AG09309 (cell line): ENCODE results near the gene CLC.
"Not testable (repeated sequence)": the region's sequence is repeated elsewhere in the genome, so short reads cannot be mapped to it uniquely, and the experiment has no call there.

Source experiments
- DNase-seq: peaks from one replicate; pipeline ENCODE4 v3.0.0-alpha.2; 2010; ENCODE audit warnings: low read depth
- H3K4me3 ChIP-seq: 2 replicates; pipeline ENCODE4 v1.5.1; 2011; ENCODE audit warnings: mild to moderate bottlenecking, low read depth, low read length, moderate library complexity; ENCODE audit not compliant: control insufficient read depth
- TF ChIP-seq, protein P1 (sequence below): IDR thresholded peaks from 2 replicates; pipeline ENCODE4 v1.5.1; 2011; ENCODE audit warnings: mild to moderate bottlenecking, low read depth, low read length, inconsistent platforms; ENCODE audit not compliant: insufficient read depth, control insufficient read depth; ENCODE audit errors: missing control alignments

Gene CLC

DNA sequence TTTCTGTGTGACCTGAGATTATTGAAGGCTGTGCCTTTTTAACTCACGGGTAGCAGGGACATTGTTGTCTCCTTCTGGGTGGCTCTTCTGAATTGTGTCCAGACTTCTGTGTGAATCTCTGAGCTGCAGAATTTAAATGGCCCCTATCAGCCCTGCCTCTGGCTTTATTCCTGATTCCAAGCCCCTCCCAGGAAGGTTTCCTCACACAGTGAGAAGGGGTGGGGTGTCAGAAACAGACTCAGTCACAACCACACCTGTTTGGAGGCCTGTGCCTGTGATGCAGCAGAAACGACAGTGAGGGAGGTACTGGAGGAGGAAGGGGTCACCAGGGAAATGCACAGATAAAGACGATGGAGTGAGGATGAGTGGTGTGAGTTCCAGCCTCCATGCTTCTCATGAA, at the start of gene CLC:
Gene CLC (minus strand): TSS at position 139 of the 400 bp plus-strand sequence. CDS start 77 bp downstream, at position 62.
- TF ChIP-seq, protein P1, sequence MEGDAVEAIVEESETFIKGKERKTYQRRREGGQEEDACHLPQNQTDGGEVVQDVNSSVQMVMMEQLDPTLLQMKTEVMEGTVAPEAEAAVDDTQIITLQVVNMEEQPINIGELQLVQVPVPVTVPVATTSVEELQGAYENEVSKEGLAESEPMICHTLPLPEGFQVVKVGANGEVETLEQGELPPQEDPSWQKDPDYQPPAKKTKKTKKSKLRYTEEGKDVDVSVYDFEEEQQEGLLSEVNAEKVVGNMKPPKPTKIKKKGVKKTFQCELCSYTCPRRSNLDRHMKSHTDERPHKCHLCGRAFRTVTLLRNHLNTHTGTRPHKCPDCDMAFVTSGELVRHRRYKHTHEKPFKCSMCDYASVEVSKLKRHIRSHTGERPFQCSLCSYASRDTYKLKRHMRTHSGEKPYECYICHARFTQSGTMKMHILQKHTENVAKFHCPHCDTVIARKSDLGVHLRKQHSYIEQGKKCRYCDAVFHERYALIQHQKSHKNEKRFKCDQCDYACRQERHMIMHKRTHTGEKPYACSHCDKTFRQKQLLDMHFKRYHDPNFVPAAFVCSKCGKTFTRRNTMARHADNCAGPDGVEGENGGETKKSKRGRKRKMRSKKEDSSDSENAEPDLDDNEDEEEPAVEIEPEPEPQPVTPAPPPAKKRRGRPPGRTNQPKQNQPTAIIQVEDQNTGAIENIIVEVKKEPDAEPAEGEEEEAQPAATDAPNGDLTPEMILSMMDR, result no peak
- H3K4me3 ChIP-seq, result no peak within 1 kb of the TSS
- no peak for DNase-seq

DNA sequence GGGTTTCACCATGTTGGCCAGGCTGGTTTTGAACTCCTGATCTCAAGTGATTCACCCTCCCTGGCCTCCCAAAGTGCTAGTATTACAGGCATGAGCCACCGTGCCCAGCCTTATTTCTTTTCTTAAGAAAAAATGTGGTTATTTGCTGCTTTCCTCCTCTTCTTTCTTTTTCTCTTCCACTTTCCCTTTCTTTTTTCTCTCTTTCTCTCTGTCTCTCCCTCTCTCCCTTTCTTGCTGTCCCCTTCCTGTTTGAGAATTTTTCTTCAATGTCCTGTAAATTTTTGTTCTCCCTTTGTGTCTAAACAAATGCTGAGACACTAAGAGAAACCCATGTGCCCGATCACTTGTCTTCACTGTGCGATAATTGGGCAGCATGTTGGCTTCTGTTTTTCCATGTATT, 43.1 kb upstream of the CLC start:
- no peak overlapping the region for H3K4me3 ChIP-seq
- TF ChIP-seq, protein P1, result no peak
- no peak for DNase-seq

DNA sequence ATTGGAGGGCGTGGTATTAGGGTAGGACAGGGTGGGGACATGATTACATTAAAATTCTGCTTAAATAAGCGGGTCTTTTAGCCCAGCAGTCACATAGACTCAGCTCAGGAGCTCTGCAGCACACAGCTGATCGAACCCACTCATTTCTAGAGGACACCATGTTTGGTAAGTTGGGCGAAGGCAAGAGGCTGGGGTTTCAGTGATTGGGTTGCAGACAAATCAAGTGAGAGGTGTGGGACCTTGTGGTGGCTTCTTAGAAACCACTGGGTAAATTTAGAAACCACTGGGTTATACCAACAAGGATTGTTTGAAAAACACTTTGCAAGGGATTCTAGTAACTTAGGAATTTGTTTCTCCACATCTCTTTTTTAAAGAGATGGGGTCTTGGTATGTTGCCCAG, 40.9 kb upstream of the CLC start, which contains the start of gene LEUTX:
Gene LEUTX (plus strand): TSS at position 92 of the 400 bp plus-strand sequence. CDS start 67 bp downstream, at position 159.
- TF ChIP-seq, protein P1, result no peak
- no peak within 1 kb of the TSS for H3K4me3 ChIP-seq
- DNase-seq, result no peak

DNA sequence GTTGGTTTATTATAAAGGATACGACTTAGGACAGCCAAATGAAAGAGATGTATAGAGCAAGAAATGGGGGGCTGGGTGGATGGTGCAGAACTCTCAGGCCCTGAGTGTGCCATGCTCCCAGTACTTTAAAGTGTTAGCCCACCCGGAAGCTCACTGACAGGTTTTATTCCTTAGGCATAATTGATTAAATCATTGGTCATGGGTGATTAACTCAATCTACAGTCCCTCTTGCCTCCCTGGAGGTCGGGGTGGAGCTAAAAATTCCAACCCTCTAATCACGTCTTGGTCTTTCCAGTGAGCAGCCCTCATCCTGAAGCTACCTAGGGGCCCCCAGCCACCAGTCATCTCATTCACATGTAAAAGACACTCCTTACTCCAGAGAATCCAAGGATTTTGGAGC, 31.0 kb upstream of the CLC start:
- H3K4me3 ChIP-seq, result no peak overlapping the region
- no peak for DNase-seq
- TF ChIP-seq, protein P1, result no peak

DNA sequence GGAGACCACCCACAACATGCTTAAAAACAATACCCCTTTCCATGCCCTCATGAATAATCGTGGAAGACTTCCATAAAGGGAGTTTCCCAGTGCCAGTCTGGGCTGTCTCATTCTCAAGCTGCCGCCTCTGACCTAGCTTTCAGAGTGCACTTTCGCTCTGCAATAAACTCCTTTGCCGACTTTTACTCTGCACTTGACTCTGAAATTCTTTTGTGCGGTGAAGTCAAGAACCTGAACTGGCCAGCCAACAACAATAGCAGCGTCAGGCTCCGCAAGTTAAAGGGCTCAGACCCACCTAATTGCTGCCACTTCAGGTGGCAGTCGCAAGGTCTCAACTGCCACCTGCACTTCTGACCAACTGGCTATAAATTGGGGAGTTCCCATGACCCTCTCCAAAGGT, 30.5 kb upstream of the CLC start:
- TF ChIP-seq, protein P1, result no peak
- DNase-seq, result no peak
- no peak overlapping the region for H3K4me3 ChIP-seq

DNA sequence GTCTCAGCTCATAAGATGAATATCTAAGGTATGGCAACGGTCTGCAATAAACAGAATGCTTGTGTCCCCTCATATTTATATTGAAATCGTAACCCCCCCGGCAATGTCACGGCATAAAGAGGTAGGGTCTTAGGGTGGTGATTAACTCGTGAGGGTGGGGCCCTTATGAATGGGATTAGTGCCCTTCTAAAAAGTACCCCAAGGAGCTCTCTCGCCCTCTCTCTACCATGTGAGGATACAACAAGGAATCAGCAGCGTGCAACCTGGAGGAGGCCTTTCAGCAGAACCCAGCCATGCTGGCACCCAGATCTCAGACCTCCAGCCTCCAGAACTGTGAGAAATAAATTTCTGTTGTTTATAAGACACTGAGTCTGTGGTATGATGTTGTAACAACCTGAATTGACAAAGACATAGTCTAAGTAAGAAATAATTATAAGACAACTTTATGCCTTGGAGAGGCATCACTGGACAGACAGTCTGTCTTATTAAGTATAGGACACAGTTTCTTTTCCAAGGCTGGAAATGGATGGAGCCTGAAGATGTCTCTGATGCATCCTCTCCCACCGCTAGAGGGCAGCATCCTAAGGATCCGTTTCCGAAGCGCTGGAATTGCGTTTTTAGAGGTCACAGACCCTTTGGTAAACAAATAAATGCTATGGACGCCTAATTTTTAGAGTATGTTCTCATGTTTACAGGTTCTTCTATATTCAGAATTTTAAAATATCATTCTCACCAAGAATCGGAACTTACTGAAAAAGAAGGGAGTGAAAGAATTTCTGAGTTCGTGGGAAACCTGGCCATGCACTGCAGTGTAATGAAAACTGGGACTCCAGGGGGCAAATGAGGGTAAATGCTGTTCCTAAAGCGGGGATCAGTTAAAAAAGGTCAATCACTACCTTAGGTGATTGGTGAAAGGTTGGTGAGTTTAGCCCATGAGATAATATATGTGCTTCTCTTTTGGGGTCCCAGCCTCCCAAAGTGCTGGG, 27.6 kb upstream of the CLC start:
- no peak overlapping the region for H3K4me3 ChIP-seq
- no peak for DNase-seq
- TF ChIP-seq, protein P1, result peak; percentile 87

DNA sequence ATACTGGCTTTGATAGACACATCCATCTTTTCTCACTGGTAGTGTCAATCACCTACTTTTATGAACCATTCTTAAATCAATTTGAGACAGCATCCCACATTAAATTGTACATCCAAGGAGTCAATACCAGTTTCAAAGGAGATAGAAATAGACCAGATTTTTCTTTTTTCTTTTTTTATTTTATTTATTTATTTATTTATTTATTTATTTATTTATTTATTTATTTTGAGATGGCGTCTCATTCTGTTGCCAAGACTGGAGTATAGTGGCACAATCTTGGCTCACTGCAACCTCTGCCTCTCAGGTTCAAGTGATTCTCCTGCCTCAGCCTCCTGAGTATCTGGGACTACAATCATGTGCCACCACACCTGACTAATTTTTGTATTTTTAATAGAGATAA, 24.0 kb upstream of the CLC start:
- not testable (repeated sequence) for DNase-seq, H3K4me3 ChIP-seq
